Testis (tissue), 5 donors: ENCODE measurements around the gene MAGI2. TPM values are rescaled to one million over a fixed set of nuclear protein-coding genes. Genes with fewer than 3 reads are reported as not detected.
A peak's percentile ranks its signal among the peaks of the same experiment; 100 is the strongest.

Experiments
- DNase-seq: peaks from one replicate; pipeline ENCODE4 v3.0.0-alpha.2; 2019
- H3K27ac ChIP-seq, 2 donors: fragments of 200-600 bp; sonication (generic); one replicate each; pipeline ENCODE4 v1.5.1; 2019
- H3K27me3 ChIP-seq: fragments of 200-600 bp; sonication (generic); one replicate; pipeline ENCODE4 v1.5.1; 2019
- H3K36me3 ChIP-seq: fragments of 200-600 bp; sonication (generic); one replicate; pipeline ENCODE4 v1.5.1; 2017; ENCODE audit warnings: low read depth; ENCODE audit errors: missing control alignments
- H3K4me1 ChIP-seq: fragments of 200-600 bp; sonication (generic); one replicate; pipeline ENCODE4 v1.5.1; 2019
- H3K4me3 ChIP-seq, 2 donors: fragments of 200-600 bp; sonication (generic); one replicate each; pipeline ENCODE4 v1.5.1; 2017 to 2019
- H3K9me3 ChIP-seq: fragments of 200-600 bp; sonication (generic); one replicate; pipeline ENCODE4 v1.5.1; 2017
- CTCF ChIP-seq, 3 experiments: fragments of 450-650 bp in 2 of 3; fragments of 200-600 bp in 1 of 3; sonication (generic) in 1 of 3; IDR thresholded peaks; one replicate each; pipeline ENCODE4 v1.5.1; 2016 to 2019; ENCODE audit warnings: antibody characterized with exemption in 3 of 3, mild to moderate bottlenecking in 2 of 3, moderate library complexity in 1 of 3
- POLR2A ChIP-seq: fragments of 450-650 bp; IDR thresholded peaks from one replicate; pipeline ENCODE4 v1.6.1; 2017; ENCODE audit warnings: antibody characterized with exemption, mild to moderate bottlenecking, moderate library complexity
- WGBS, 2 donors: methylation state at CpG; one replicate each; pipeline ENCODE4 v1.1.5; 2018; 5-methylcytosine and 5-hydroxymethylcytosine counted together
- intact Hi-C: fragments of 100-400 bp; cut with DNase I; formaldehyde crosslinking; loops from one replicate; pipeline ENCODE4 v1.15.1; 2023; ENCODE audit warnings: low total_unique reads
- long read RNA-seq, 2 donors: transcript quantifications; one replicate each; lab custom pipeline, GENCODE V29; 2026
- polyA plus RNA-seq: library from polyadenylated mRNA; stranded (reverse); fragments of 350-450 nt; fragmentation: Illumina TruSeq; extraction: RNeasy Lipid Tissue Mini Kit (QIAGEN cat#74804); gene quantifications from one replicate; pipeline ENCODE4 v1.2.3, GENCODE V29; 2014; ENCODE audit warnings: low read depth, low replicate concordance; ENCODE audit not compliant: insufficient read depth
- total RNA-seq, 2 donors: library from RNA; depleted of rRNA; stranded (reverse); fragments of >200 nt; gene quantifications; one replicate each; pipeline ENCODE4 v1.2.3, GENCODE V29; 2016

Gene MAGI2
- total RNA-seq, result 10 to 100 TPM; 11.2 to 13.1 TPM
- 12.4 TPM for polyA plus RNA-seq
- long read RNA-seq, donor 1, partial matches to known transcripts, result 36 of 41 reads
- long read RNA-seq, donor 1, other reads (novel, unspliced or antisense), result 5 of 41 reads
- long read RNA-seq, donor 2, partial matches to known transcripts, result 0 of 1 reads
- long read RNA-seq, donor 2, other reads (novel, unspliced or antisense), result 0 of 1 reads

- no peaks in the 10 kb centered on the region for H3K36me3 ChIP-seq
- H3K9me3 ChIP-seq, result no peaks in the 10 kb centered on the region
- H3K27me3 ChIP-seq, result no peaks in the 10 kb centered on the region
- WGBS, 2 donors, result 1 to 2% methylated on average over 18 to 48 of the region's 67 CpGs
- peaks cover 7% of the 10 kb centered on the region for H3K4me1 ChIP-seq
- H3K4me3 ChIP-seq, result peak within 1 kb of the TSS; percentile 75 to 78
- intact Hi-C loops, result no loop called here
- peak within 1 kb of the TSS; percentile 94 to 96 for H3K27ac ChIP-seq
- no peak for TF ChIP-seq CTCF (IDR thresholded peaks at IDR 0.05)
- peak; percentile 10 for TF ChIP-seq POLR2A
- DNase-seq, result peak; percentile 86
Measured at GRCh38 chr7:79453558-79454360, at the start of gene MAGI2. MAGI2 (minus strand) TSS chr7:79453667; CDS start chr7:79453320, 347 bp downstream.

GRCh38 chr7:79502151-79502550 lies 48.7 kb upstream of the MAGI2 start:
- no peaks in the 10 kb centered on the region for H3K36me3 ChIP-seq
- 84 to 90% methylated on average over 1 of the region's 1 CpG for WGBS, 2 donors
- H3K4me3 ChIP-seq, result no peak overlapping the region
- peaks cover 9% of the 10 kb centered on the region for H3K4me1 ChIP-seq
- H3K27me3 ChIP-seq, result no peaks in the 10 kb centered on the region
- no peaks in the 10 kb centered on the region for H3K9me3 ChIP-seq
- intact Hi-C loops, result no loop called here
- no peak overlapping the region for H3K27ac ChIP-seq
- no peak for DNase-seq
- TF ChIP-seq POLR2A, result no peak
- peak in 1 of 3 experiments; percentile 19 for TF ChIP-seq CTCF (IDR thresholded peaks at IDR 0.05)

- Histone ChIP-seq H3K4me3 (no peak overlapping the region), H3K36me3 (no peaks in the 10 kb centered on the region), H3K27ac (no peak overlapping the region), H3K4me1 (no peaks in the 10 kb centered on the region), H3K9me3 (no peaks in the 10 kb centered on the region), H3K27me3 (no peaks in the 10 kb centered on the region)
- DNase-seq, result no peak
- TF ChIP-seq CTCF (IDR thresholded peaks at IDR 0.05), result no peak
- no peak for TF ChIP-seq POLR2A
- intact Hi-C loops, result no loop called here
Measured at GRCh38 chr7:79500759-79501158, 47.3 kb upstream of the MAGI2 start.

GRCh38 chr7:79497728-79498127 lies 44.3 kb upstream of the MAGI2 start:
- H3K27me3 ChIP-seq, result no peaks in the 10 kb centered on the region
- H3K9me3 ChIP-seq, result no peaks in the 10 kb centered on the region
- TF ChIP-seq CTCF (IDR thresholded peaks at IDR 0.05), result no peak
- H3K36me3 ChIP-seq, result no peaks in the 10 kb centered on the region
- H3K4me1 ChIP-seq, result no peaks in the 10 kb centered on the region
- no peak overlapping the region for H3K27ac ChIP-seq
- 68 to 76% methylated on average over 3 of the region's 3 CpGs for WGBS, 2 donors
- intact Hi-C loops, result no loop called here
- DNase-seq, result no peak
- no peak overlapping the region for H3K4me3 ChIP-seq
